Small intestine (tissue), 7 donors: Measurements from ENCODE around the gene MTHFD1L. TPM values are rescaled to one million over a fixed set of nuclear protein-coding genes. Genes with fewer than 3 reads are reported as not detected.

ENCODE experiments used
- DNase-seq, 2 donors: peaks; one replicate each; pipeline versions ENCODE4 v3.0.0 to v3.0.0-alpha.2; 2013
- FAIRE-seq: peaks from 2 replicates; lab custom pipeline; 2012; peaks lifted over from hg19 to GRCh38; lab: Jason Lieb, UNC
- H3K27ac ChIP-seq, 3 donors: one replicate each; pipeline ENCODE4 v1.5.1; 2013; ENCODE audit warnings: low read length in 2 of 3, mild to moderate bottlenecking in 2 of 3, control low read depth in 1 of 3, inconsistent platforms in 1 of 3, low read depth in 1 of 3, moderate library complexity in 1 of 3
- H3K27me3 ChIP-seq, 3 donors: one replicate each; pipeline ENCODE4 v1.6.1; 2013; ENCODE audit warnings: low read length in 3 of 3, inconsistent platforms in 1 of 3; ENCODE audit not compliant: control insufficient read depth in 3 of 3, insufficient read depth in 3 of 3
- H3K36me3 ChIP-seq, 3 donors: one replicate each; pipeline ENCODE4 v1.6.1; 2013; ENCODE audit warnings: low read length in 3 of 3, inconsistent platforms in 1 of 3, low read depth in 1 of 3, mild to moderate bottlenecking in 1 of 3, moderate library complexity in 1 of 3; ENCODE audit not compliant: control insufficient read depth in 3 of 3, insufficient read depth in 2 of 3
- H3K4me1 ChIP-seq, 3 donors: one replicate each; pipeline ENCODE4 v1.6.1; 2013; ENCODE audit warnings: low read length in 2 of 3, inconsistent platforms in 1 of 3, low read depth in 1 of 3, mild to moderate bottlenecking in 1 of 3, moderate library complexity in 1 of 3; ENCODE audit not compliant: control insufficient read depth in 3 of 3, insufficient read depth in 2 of 3
- H3K4me3 ChIP-seq, 3 donors: one replicate each; pipeline ENCODE4 v1.5.1; 2013; ENCODE audit warnings: low read length in 3 of 3, control low read depth in 1 of 3, inconsistent platforms in 1 of 3, low read depth in 1 of 3, mild to moderate bottlenecking in 1 of 3, moderate library complexity in 1 of 3
- H3K9me3 ChIP-seq, 2 donors: one replicate each; pipeline ENCODE4 v1.6.1; 2013; ENCODE audit warnings: low read depth in 1 of 2, low read length in 1 of 2; ENCODE audit not compliant: control insufficient read depth in 2 of 2, insufficient read depth in 1 of 2
- WGBS, 3 donors: extraction: QIAGEN DNeasy Blood & Tissue Kit; methylation state at CpG; one replicate each; pipeline ENCODE4 v1.1.7; 2013; 5-methylcytosine and 5-hydroxymethylcytosine counted together
- polyA plus RNA-seq, 4 donors: library from polyadenylated mRNA; stranded (reverse) in 3 of 4; unstranded in 1 of 4; fragments of 200-250 nt in 3 of 4; fragments of 120-200 nt in 1 of 4; gene quantifications; one replicate each; pipeline versions ENCODE4 v1.2.1 to v1.2.3, GENCODE V29; 2013
- donor health status: healthy with polysubstance abuse.
- donor health status: control.
- donor health status: control.
- donor health status: Bipolar disorder and iron deficiency.
- donor health status: healthy.

Gene MTHFD1L
- polyA plus RNA-seq, 4 donors, result 0.89 to 14.2 (median 4.7) TPM

GRCh38 chr6:150937132-150937906 lies 71.8 kb downstream of the MTHFD1L start:
- Histone ChIP-seq H3K4me1 (no peaks in the 10 kb centered on the region), H3K9me3 (no peaks in the 10 kb centered on the region), H3K36me3 (peaks cover 0 to 17% (median 7%) of the 10 kb centered on the region in 3 donors), H3K27me3 (no peaks in the 10 kb centered on the region), H3K4me3 (no peak overlapping the region), H3K27ac (no peak overlapping the region)
- FAIRE-seq, result no peak
- DNase-seq, result no peak
- WGBS, 3 donors, result 90 to 94% (median 93%) methylated on average over 26 of the region's 26 CpGs

- WGBS, 3 donors, result 94 to 96% (median 95%) methylated on average over 5 of the region's 5 CpGs
- FAIRE-seq, result no peak
These were observed 73.9 kb downstream of the MTHFD1L start for GRCh38 chr6:150939399-150939798.

GRCh38 chr6:150940941-150941340 lies 75.4 kb downstream of the MTHFD1L start:
- no peaks in the 10 kb centered on the region for H3K27me3 ChIP-seq
- H3K36me3 ChIP-seq, result peaks cover 0 to 24% (median 0%) of the 10 kb centered on the region in 3 donors
- 61 to 89% (median 86%) methylated on average over 7 of the region's 7 CpGs for WGBS, 3 donors
- no peaks in the 10 kb centered on the region for H3K4me1 ChIP-seq
- FAIRE-seq (no peak), DNase-seq (no peak)
- no peak overlapping the region for H3K4me3 ChIP-seq
- H3K9me3 ChIP-seq, result no peaks in the 10 kb centered on the region
- no peak overlapping the region for H3K27ac ChIP-seq

More at GRCh38 chr6:150939399-150939798, 73.9 kb downstream of the MTHFD1L start:
- no peak overlapping the region for H3K4me3 ChIP-seq
- H3K27me3 ChIP-seq, result no peaks in the 10 kb centered on the region
- H3K36me3 ChIP-seq, result peaks cover 0 to 21% (median 4%) of the 10 kb centered on the region in 3 donors
- no peak for DNase-seq
- no peak overlapping the region for H3K27ac ChIP-seq
- H3K9me3 ChIP-seq, result no peaks in the 10 kb centered on the region
- no peaks in the 10 kb centered on the region for H3K4me1 ChIP-seq

GRCh38 chr6:150949526-150949925 lies 84.0 kb downstream of the MTHFD1L start:
- DNase-seq, result no peak
- H3K4me3 ChIP-seq, result no peak overlapping the region
- peaks cover 0 to 22% (median 4%) of the 10 kb centered on the region in 3 donors for H3K36me3 ChIP-seq
- 89 to 93% (median 92%) methylated on average over 11 of the region's 11 CpGs for WGBS, 3 donors
- no peak overlapping the region for H3K27ac ChIP-seq
- H3K4me1 ChIP-seq, result no peaks in the 10 kb centered on the region
- H3K27me3 ChIP-seq, result no peaks in the 10 kb centered on the region
- no peaks in the 10 kb centered on the region for H3K9me3 ChIP-seq
- no peak for FAIRE-seq

GRCh38 chr6:150953851-150954250 lies 88.3 kb downstream of the MTHFD1L start:
- no peaks in the 10 kb centered on the region for H3K4me1 ChIP-seq
- FAIRE-seq (no peak), DNase-seq (no peak)
- no peaks in the 10 kb centered on the region for H3K9me3 ChIP-seq
- H3K36me3 ChIP-seq, result peaks cover 0 to 22% (median 6%) of the 10 kb centered on the region in 3 donors
- no peaks in the 10 kb centered on the region for H3K27me3 ChIP-seq
- WGBS, 3 donors, result 82 to 85% (median 84%) methylated on average over 5 of the region's 5 CpGs
- H3K4me3 ChIP-seq, result no peak overlapping the region
- H3K27ac ChIP-seq, result no peak overlapping the region

GRCh38 chr6:150959166-150959565 lies 93.7 kb downstream of the MTHFD1L start:
- H3K27me3 ChIP-seq, result no peaks in the 10 kb centered on the region
- H3K4me1 ChIP-seq, result no peaks in the 10 kb centered on the region
- H3K27ac ChIP-seq, result peak overlapping the region in 1 of 3 donors; percentile 28
- FAIRE-seq, result no peak
- WGBS, 3 donors, result 52 to 56% (median 55%) methylated on average over 4 of the region's 4 CpGs
- DNase-seq, result peak in 1 of 2 donors; percentile 77
- H3K36me3 ChIP-seq, result peaks cover 0 to 13% (median 2%) of the 10 kb centered on the region in 3 donors
- H3K4me3 ChIP-seq, result no peak overlapping the region
- H3K9me3 ChIP-seq, result no peaks in the 10 kb centered on the region

GRCh38 chr6:150962436-150962835 lies 96.9 kb downstream of the MTHFD1L start:
- Histone ChIP-seq H3K27me3 (no peaks in the 10 kb centered on the region), H3K4me1 (no peaks in the 10 kb centered on the region), H3K27ac (no peak overlapping the region), H3K4me3 (no peak overlapping the region), H3K36me3 (peaks cover 0 to 10% (median 0%) of the 10 kb centered on the region in 3 donors), H3K9me3 (no peaks in the 10 kb centered on the region)
- WGBS, 3 donors, result 93 to 97% (median 97%) methylated on average over 2 of the region's 2 CpGs
- FAIRE-seq (no peak), DNase-seq (no peak)

- WGBS, 3 donors, result 89 to 95% (median 90%) methylated on average over 2 of the region's 2 CpGs
- DNase-seq, result no peak
- no peak overlapping the region for H3K27ac ChIP-seq
- H3K36me3 ChIP-seq, result peaks cover 0 to 10% (median 0%) of the 10 kb centered on the region in 3 donors
- H3K4me3 ChIP-seq, result no peak overlapping the region
- no peaks in the 10 kb centered on the region for H3K27me3 ChIP-seq
- FAIRE-seq, result no peak
- no peaks in the 10 kb centered on the region for H3K9me3 ChIP-seq
- H3K4me1 ChIP-seq, result no peaks in the 10 kb centered on the region
These were observed 99.3 kb downstream of the MTHFD1L start for GRCh38 chr6:150964765-150965164.
